Caki2 (cell line): ENCODE results near the gene RBP7. TPM values are rescaled to one million over a fixed set of nuclear protein-coding genes. Genes with fewer than 3 reads are reported as not detected.

Experiments used
- DNase-seq: peaks from one replicate; pipeline ENCODE4 v3.0.0-alpha.2; 2015; ENCODE audit warnings: low read depth
- in situ Hi-C: cut with HindIII; loops from 2 replicates; pipeline ENCODE4 v1.10.0; 2016; ENCODE audit warnings: low sequenced_read_pairs, low pct_unique_long_range_greater_than_20kb, mixed read lengths
- total RNA-seq: library from RNA; depleted of rRNA; stranded (reverse); fragments of >200 nt; shearing (Covaris generic); gene quantifications from 2 replicates; pipeline ENCODE4 v1.2.3, GENCODE V29; 2014; ENCODE audit warnings: low replicate concordance; rRNA removed

RBP7 gene
- total RNA-seq, 1 experiment from 2014 or later, result not detected

DNA sequence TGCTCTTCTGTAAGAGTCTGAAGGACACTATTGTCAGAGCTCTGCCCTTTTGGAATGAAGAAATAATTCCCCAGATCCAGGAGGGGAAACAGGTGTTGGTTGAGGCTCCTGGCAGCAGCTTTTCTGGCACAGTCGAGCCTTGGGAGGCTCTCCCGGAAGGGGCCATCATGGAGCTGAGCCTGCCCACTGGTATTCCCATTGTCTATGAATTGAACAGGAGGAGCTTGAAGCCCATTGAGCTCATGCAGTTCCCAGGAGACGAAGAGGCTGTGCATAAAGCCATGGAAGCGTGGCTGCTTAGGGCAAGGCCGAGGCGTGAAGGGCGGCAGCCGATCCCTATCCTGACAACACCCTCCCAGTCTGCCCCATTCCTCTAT, 62.3 kb downstream of the RBP7 start:
- in situ Hi-C loops, result no loop called here
- no peak for DNase-seq

DNA sequence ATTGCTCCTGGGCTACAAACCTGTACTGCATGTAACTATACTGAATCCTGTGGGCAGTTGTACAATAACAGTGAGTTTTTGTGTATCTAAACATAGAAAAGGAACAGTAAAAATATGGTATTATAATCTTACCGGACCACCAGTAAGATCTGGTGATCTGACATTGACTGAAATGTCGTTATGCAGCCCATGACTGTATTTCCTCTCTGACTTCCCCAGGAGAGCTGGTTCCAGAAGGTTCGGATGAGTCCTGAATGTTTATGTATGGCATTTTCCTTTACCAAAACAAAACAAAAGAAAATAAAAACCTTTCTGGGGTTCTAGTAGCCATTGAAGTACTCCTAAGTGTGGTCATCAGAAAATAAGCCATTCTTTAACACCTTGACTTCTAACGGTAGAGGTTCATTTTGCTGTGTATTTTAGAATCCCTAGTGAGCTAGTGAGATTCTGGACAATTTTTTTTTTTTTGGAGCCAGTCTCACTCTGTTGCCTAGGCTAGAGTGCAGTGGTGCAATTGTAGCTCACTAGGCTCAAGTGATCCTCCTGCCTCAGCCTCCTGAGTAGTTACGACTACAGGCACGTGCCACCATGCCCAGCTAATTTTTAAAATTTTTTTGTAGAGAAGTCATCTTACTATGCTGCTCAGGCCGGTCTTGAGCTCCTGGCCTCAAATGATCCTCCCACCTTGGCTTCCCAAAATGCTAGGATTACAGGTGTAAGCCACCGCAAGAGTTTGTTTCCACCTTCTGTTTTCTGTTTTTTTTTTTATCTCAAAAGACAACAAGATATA, 63.5 kb downstream of the RBP7 start:
- in situ Hi-C loops, result no loop called here

DNA sequence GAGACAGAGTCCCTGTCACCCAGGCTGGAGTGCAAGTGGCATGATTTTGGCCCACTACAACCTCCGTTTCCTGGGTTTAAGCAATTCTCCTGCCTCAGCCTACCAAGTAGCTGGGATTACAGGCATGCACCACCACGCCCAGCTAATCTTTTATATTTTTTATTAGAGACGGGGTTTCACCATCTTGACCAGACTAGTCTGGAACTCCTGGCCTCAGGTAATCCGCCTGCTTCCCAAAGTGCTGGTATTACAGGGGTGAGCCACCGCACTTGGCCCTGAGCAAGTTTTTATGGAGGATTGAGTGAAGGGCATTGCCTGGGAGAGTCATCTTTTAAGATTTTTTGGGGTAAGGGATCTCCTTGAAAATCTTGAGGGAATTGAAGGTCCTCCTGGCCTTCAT, 64.2 kb downstream of the RBP7 start:
- in situ Hi-C loops, result no loop called here
- no peak for DNase-seq

More for the DNA sequence above, 63.5 kb downstream of the RBP7 start:
- DNase-seq, result no peak

DNA sequence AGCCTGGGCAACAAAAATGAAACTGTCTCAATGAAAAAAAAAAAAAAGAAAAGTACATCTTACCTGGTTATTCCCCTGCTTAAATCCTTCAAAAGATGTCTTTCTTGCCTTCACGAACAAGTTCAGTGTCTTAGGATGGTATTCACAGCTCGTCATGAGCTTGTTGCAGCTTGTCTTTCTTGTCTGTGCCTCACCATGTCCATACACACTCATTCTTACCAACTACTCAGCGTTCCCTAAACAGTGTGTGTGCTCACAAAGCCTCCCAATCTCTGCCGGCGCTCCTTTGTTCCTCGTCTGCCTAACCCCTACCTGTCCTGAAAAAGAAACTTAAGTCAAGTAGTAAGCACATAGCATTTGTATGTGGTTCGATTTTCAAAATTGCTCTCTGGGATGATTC, 66.8 kb downstream of the RBP7 start:
- in situ Hi-C loops, result no loop called here

DNA sequence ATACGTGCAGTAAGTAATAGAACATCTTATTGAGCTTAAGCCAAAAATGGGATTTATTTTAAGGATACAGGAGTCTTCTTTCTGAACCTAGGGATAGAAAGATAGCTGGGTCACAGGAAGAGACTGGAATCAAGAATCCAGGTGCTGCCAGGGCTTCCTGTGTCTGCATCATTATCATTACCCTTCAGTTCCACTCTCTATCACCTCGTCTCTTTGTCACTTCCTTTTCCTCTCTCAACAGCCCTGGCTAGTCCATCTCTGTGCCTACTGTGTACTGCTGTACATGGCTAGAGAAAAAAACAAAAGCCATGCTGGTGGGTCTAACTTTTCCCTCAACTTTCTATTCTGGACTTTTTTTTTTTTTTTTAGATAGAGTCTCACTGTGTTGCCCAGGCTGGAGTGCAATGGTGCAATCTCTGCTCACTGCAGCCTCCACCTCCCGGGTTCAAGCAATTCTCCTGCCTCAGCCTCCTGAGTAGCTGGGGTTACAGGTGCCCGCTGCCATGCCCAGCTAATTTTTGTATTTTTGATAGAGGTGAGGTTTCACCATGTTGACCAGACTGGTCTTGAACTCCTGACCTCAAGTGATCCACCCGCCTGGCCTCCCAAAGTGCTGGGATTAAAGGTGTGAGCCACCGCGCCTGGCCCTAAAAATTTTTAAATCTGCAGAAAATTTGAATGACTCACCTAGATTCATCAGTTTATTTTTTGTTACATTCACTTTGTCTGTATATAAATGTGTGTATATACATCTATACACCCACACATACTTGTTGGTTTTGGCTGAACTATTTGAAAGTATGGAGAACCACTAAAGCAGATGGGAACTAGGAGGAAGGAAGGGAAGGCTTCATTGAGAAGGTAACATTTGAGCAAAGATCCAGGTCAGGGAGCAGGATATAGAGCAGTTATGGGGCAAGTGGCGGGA, 67.7 kb downstream of the RBP7 start:
- in situ Hi-C loops, result no loop called here
- no peak for DNase-seq

More for the DNA sequence above, 66.8 kb downstream of the RBP7 start:
- no peak for DNase-seq

DNA sequence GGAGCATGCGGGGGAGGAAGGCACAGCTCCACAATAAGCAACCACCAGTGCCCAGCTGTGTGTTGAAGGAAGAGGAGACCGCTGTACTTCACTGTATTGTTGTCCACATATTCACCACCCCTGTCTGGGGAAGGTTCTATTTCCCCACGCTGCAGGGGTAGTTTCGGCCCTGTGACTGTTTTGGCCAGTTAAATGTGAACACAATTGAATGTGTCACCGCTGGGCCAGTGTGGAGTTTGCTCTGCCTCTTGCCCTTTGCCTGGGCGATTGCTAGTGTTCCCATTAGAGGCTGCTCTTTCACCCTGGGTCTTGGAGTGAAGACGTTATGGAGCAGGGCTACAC, 68.3 kb downstream of the RBP7 start:
- no peak for DNase-seq
- in situ Hi-C loops, result no loop called here

Other genes starting within 250 kb of the RBP7 start
- gene CLSTN1, start 173.3 kb upstream of the RBP7 start, total RNA-seq, result 144 and 149 TPM in 2 replicates
- 18.0 and 20.8 TPM in 2 replicates for gene CTNNBIP1, start 87.0 kb upstream of the RBP7 start, total RNA-seq
- gene LZIC, start 53.8 kb upstream of the RBP7 start, total RNA-seq, result 12.8 and 13.5 TPM in 2 replicates
- gene NMNAT1, start 53.8 kb upstream of the RBP7 start, total RNA-seq, result 2.6 and 18.5 TPM in 2 replicates
- 13.9 and 17.7 TPM in 2 replicates for gene UBE4B, start 35.7 kb downstream of the RBP7 start, total RNA-seq
- gene KIF1B, start 213.3 kb downstream of the RBP7 start, total RNA-seq, result 2.3 and 8.0 TPM in 2 replicates